OCI-LY3 (cell line): ENCODE results near the gene CAPN1.
"Not testable (repeated sequence)": the region's sequence is repeated elsewhere in the genome, so short reads cannot be mapped to it uniquely, and the experiment has no call there.

Experiments used
- H2AFZ ChIP-seq: fragments of 200-600, 300-600 bp; shearing (Covaris generic); 2 replicates; pipeline ENCODE4 v1.6.0; 2014; ENCODE audit warnings: antibody characterized with exemption, low read depth, low read length
- H3K27ac ChIP-seq: fragments of 200-600, 300-600 bp; sonication (generic); 2 replicates; pipeline ENCODE4 v1.5.1; 2014; ENCODE audit warnings: mild to moderate bottlenecking, low read length, moderate library complexity, mixed read lengths
- H3K27me3 ChIP-seq: fragments of 200-600, 300-600 bp; sonication (generic); 2 replicates; pipeline ENCODE4 v1.6.1; 2014; ENCODE audit warnings: low read depth, low read length, mixed read lengths
- H3K36me3 ChIP-seq: fragments of 200-600, 300-600 bp; sonication (generic); replicated peaks from 2 replicates; pipeline ENCODE3; 2014; ENCODE audit warnings: low read depth, low read length, mixed read lengths
- H3K4me1 ChIP-seq: fragments of 300-600, 200-600 bp; sonication (generic); 2 replicates; pipeline ENCODE4 v1.6.1; 2014; ENCODE audit warnings: low read length, mixed read lengths
- H3K4me2 ChIP-seq: fragments of 200-600, 300-600 bp; sonication (generic); 2 replicates; pipeline ENCODE4 v1.6.1; 2014; ENCODE audit warnings: low read length, mixed read lengths
- H3K4me3 ChIP-seq: fragments of 300-600, 200-600 bp; sonication (generic); 2 replicates; pipeline ENCODE4 v1.5.1; 2014; ENCODE audit warnings: antibody characterized with exemption, mild to moderate bottlenecking, low read length, moderate library complexity
- H3K79me2 ChIP-seq: fragments of 300-600, 200-600 bp; shearing (Covaris generic); 2 replicates; pipeline ENCODE4 v1.6.1; 2014; ENCODE audit warnings: mild to moderate bottlenecking, low read length, mixed read lengths
- H3K9ac ChIP-seq: fragments of 300-600, 200-600 bp; shearing (Covaris generic); 2 replicates; pipeline ENCODE4 v1.6.0; 2014; ENCODE audit warnings: mild to moderate bottlenecking, low read length, moderate library complexity
- H3K9me3 ChIP-seq: fragments of 200-600, 300-600 bp; shearing (Covaris generic); 2 replicates; pipeline ENCODE4 v1.6.1; 2014; ENCODE audit warnings: low read length, mixed read lengths; ENCODE audit not compliant: insufficient read depth
- H4K20me1 ChIP-seq: fragments of 200-600, 300-600 bp; sonication (generic); 2 replicates; pipeline ENCODE4 v1.6.1; 2016; ENCODE audit warnings: low read length, mixed read lengths; ENCODE audit not compliant: insufficient read depth
- CTCF ChIP-seq: fragments of 200-600, 300-600 bp; sonication (generic); IDR thresholded peaks from 2 replicates; pipeline ENCODE4 v1.5.1; 2014; ENCODE audit warnings: antibody characterized with exemption, low read length, low read depth
- EZH2phosphoT487 ChIP-seq: fragments of 200-600 bp; shearing (Covaris generic); IDR thresholded peaks from 2 replicates; pipeline ENCODE4 v1.6.1; 2018; ENCODE audit warnings: antibody characterized with exemption, mixed run types, low read depth

The CAPN1 gene

GRCh38 chr11:65226103-65226442 is 44.3 kb downstream of the CAPN1 start:
- Histone ChIP-seq H3K4me1 (peaks cover 10% of the 10 kb centered on the region), H3K9me3 (no peaks in the 10 kb centered on the region), H3K4me2 (peak overlapping the region; percentile 96)

GRCh38 chr11:65227879-65228278 is 46.2 kb downstream of the CAPN1 start:
- H3K4me1 ChIP-seq = peaks cover 10% of the 10 kb centered on the region

More at GRCh38 chr11:65226103-65226442, 44.3 kb downstream of the CAPN1 start:
- Histone ChIP-seq H2AFZ (peak overlapping the region; percentile 95), H3K4me3 (peak overlapping the region; percentile 88), H4K20me1 (no peaks in the 10 kb centered on the region), H3K9ac (peak overlapping the region; percentile 71), H3K36me3 (no peaks in the 10 kb centered on the region), H3K27me3 (no peaks in the 10 kb centered on the region), H3K27ac (no peak overlapping the region), H3K79me2 (no peaks in the 10 kb centered on the region)
- TF ChIP-seq EZH2phosphoT487 (no peak), CTCF (no peak)

GRCh38 chr11:65236194-65237059 is 54.7 kb downstream of the CAPN1 start:
- Histone ChIP-seq H3K36me3 (no peaks in the 10 kb centered on the region), H3K4me2 (no peak overlapping the region), H3K4me3 (no peak overlapping the region), H4K20me1 (no peaks in the 10 kb centered on the region), H3K27me3 (no peaks in the 10 kb centered on the region), H3K27ac (no peak overlapping the region), H3K9ac (no peak overlapping the region), H3K4me1 (no peaks in the 10 kb centered on the region), H2AFZ (no peak overlapping the region), H3K79me2 (no peaks in the 10 kb centered on the region), H3K9me3 (no peaks in the 10 kb centered on the region)
- TF ChIP-seq CTCF (no peak), EZH2phosphoT487 (no peak)

More at GRCh38 chr11:65227879-65228278, 46.2 kb downstream of the CAPN1 start:
- Histone ChIP-seq H2AFZ (no peak overlapping the region), H3K4me3 (no peak overlapping the region), H4K20me1 (no peaks in the 10 kb centered on the region), H3K9me3 (no peaks in the 10 kb centered on the region), H3K36me3 (no peaks in the 10 kb centered on the region), H3K27ac (no peak overlapping the region), H3K4me2 (no peak overlapping the region), H3K9ac (no peak overlapping the region), H3K27me3 (no peaks in the 10 kb centered on the region), H3K79me2 (no peaks in the 10 kb centered on the region)
- no peak for TF ChIP-seq EZH2phosphoT487
- TF ChIP-seq CTCF = no peak

- not testable (repeated sequence) for H2AFZ ChIP-seq, H3K79me2 ChIP-seq, H3K4me3 ChIP-seq, H4K20me1 ChIP-seq, H3K9me3 ChIP-seq, H3K9ac ChIP-seq, H3K27ac ChIP-seq, H3K27me3 ChIP-seq, H3K4me2 ChIP-seq, H3K36me3 ChIP-seq, H3K4me1 ChIP-seq
These were observed 56.6 kb downstream of the CAPN1 start for GRCh38 chr11:65238302-65238701.
